ENCODE results near the gene FOXN3. TPM values are rescaled to one million over a fixed set of nuclear protein-coding genes. Genes with fewer than 3 reads are reported as not detected.
A peak's percentile ranks its signal among the peaks of the same experiment; 100 is the strongest.

FOXN3 gene
- total RNA-seq, 1 donor from 2014 or later = 74.7 TPM

DNA sequence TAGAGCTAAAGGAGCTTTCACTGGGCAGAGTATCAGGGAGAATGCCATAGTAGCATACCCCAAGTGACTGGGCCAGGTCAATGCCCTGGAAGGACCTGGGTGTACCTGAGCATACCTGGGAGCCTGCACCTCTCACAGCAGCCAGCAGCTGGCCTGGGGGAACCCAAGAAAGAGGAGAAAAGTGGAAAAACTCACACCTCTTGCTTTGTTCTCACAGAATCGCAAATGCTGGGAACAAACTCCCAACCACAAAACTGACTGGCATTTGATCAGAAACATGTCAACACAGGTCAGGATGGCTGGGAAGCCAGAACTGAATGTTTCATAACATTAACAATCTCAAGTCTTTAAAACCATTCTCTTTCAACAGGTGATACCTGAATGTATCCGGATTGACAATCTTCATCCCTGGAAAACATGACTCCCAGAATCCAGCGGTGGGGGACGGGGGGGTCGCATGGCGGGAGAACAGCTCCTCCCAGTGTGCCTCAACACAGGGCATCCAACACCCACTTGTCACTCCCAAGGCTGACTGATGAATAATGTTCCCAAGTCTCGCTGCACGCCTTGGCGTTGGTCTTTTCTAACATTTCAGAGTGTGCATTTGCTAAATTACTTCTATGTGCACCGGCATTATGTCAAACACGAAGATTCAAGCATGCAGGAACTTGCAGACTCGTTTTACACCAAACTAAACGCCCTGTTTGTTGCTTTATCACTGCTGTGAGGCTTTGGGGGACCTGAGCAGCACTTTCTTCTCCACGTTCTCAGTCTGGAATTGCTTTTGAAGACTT, 7.9 kb downstream of the FOXN3 start:
- peak; percentile 45 for DNase-seq

DNA sequence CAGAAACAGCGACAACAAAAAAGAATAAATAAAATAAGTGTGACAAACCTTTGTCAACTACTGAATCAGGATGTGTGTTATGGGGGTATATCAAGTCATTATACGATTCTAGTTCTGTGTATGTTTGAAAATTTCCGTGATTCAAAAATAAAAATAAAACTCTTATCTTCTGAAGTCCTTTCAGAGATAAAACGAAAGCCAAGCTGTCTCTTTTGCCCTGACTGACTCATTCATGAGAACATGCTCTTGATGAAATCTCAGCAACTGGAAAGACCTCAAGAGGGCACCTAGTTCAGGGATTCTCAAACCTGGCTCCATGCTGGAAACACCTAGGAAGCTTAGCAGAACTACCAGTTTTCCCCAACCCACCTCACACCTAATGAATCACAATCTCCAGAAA, 9.2 kb downstream of the FOXN3 start:
- DNase-seq = no peak

DNA sequence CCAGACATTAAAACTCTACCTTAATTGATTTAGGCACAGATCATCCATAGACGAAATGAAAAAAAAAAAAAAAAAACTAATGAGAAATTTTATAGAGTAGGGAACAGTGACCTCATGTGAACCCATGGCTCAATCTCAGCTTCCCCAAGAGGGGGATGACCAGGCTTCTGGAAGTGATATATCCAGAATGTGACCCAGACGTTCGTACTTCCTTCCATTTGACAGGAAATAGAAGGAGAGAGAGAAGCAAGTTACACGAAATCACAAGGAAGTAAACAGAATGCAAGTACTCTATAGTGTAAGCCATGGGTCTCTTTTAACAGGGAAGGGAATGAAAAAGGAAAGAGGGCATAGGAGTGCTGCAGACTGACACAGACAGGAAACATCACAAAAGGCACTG, 10.1 kb downstream of the FOXN3 start:
- DNase-seq = no peak

DNA sequence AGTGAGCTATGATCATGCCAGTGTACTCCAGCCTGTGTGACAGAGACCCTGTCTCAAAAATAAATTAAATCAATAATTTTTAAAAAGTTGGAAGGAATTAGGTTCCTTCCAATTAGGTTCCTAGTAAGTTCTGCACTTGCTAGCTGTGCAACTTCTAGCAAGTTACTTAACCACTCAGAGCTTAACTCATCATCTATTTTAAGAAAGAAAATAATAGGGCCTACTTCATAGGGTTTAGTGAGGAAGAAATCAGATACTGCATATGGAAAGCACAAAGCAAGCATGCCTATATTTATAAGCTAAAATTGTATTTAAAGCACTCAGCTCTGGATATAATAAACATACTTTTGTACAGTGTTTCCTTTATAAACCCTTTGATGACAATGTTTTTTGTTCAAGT, 10.7 kb downstream of the FOXN3 start:
- no peak for DNase-seq

DNA sequence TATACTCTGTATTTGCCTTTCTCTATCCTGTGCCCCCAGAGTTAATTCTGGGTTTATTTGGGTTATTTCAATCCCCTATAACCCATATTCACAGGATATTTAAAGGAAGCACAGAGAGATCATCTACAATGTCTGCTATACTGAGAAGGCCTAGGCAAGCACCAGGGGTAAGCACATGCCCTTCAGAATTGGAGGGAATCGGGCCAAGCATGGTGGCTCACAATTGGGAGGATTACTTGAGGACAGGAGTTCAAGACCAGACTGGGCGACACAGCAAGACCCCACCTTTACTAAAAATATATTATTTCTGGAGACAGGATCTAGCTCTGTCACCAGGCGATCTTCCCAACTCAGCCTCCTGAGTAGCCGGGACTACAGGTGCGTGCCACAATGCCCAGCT, 11.3 kb downstream of the FOXN3 start:
- no peak for DNase-seq

DNA sequence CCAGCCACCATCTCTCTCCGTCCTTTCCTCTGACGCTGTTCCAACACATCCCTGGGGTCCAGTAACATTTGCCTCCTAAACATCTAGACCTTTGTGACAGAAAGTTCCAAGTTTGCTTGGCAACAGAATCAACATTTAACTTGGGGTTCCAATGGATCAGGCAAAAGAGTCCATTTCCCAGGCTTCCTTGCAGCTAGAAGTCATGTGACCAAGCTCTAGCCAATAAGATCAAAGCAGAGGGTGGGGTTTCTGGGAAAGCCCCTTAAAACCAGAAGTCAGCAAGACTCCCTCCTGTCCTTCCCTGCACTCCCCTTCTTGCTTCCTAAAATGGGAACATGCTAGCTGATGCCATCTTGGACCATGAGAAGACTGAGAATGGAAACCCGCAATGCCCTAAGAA, 14.7 kb downstream of the FOXN3 start:
- no peak for DNase-seq

DNA sequence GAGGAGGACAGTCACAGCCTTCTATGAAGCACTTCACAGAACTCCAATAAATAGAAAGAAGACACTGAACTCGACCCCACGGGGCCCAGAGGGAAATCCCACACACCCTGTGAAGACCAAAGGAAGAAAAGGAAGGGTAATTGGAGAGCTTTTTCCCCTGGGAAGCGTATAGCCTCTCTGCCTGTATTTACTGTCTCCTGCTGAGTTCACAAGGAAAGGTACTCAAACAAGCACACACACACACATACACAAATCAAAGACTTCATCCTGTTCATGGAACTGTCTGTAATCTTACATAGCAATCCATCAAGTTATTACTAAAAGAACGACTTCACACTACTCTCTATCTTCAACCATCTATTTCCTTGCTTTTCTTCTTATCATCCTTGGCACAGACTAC, 15.3 kb downstream of the FOXN3 start:
- DNase-seq = no peak

DNA sequence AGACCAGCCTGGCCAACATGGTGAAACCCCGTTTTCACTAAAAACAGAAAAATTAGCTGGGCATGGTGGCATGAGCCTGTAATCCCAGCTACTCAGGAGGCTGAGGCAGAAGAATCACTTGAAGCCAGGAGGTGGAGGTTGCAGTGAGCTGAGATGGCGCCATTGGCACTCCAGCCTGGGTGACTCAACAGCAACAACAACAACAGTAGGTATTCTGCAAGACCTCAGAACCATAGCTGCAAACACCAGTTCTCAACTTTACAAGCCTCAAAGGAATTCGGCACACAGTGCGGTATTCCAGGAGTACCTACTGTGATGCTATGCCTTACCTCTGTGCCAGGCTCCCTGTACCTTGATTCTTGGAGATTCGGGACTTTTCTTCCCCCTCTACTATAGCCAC, 15.8 kb downstream of the FOXN3 start:
- no peak for DNase-seq

DNA sequence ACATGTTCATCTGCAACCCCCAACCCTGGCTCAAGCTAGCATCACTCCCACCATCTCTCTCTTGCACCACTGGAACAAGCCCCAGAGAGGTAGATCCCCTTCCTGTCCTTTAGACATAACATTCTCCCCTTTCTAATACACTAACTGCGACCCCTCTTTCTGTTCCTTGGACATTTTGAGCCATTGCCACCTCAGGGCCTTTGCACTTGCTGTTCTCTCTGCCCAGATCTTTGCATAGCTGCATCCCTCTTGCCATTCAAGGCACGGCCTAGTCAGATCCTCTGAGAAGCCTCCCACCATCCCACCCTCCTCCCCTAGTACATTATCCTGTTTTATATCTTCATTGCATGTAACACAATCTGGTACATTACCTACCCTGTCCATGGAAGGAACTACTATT, 16.5 kb downstream of the FOXN3 start:
- no peak for DNase-seq

DNA sequence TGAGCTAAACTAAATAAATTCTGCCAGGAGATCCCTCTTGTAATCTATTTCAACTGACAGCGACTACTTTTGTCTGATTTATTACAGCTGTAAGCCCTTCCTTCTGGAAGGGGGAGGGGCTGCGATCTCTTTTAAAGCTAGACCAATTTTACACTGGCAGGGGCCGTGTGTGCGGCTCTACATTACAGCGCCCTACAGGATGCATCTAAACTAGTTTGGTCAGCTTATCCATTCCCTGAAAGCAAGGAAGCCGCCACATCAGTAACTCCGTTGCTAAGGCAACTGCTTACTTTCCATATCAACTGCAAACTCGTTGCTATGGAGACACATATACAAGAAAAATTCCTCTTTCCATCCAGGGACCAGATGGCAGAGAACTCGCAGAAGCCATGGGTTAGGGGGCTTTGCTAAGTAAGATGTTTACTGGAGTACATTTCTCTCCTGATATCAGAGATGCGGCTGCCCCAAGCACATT, 17.4 kb downstream of the FOXN3 start:
- peak; percentile 92 for DNase-seq

DNA sequence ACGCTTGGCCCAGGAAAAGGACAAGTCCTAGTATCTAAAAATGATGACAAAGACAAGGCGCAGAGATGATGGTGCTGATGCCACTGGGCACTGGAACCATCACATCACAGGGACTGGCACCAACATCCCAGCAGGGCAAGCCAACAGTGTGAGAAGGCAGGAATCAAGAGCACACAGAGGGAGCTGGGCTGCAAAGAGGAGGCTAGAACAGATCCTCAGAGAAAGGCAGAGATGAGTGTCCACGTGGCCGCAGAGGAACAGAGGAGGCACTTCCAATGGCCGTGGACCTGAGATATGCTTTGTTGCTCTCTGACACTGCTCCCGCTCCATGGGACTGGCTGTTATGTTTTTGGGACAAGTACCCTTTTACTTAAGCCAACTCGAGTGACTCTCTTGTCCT, 17.9 kb downstream of the FOXN3 start:
- DNase-seq = no peak

DNA sequence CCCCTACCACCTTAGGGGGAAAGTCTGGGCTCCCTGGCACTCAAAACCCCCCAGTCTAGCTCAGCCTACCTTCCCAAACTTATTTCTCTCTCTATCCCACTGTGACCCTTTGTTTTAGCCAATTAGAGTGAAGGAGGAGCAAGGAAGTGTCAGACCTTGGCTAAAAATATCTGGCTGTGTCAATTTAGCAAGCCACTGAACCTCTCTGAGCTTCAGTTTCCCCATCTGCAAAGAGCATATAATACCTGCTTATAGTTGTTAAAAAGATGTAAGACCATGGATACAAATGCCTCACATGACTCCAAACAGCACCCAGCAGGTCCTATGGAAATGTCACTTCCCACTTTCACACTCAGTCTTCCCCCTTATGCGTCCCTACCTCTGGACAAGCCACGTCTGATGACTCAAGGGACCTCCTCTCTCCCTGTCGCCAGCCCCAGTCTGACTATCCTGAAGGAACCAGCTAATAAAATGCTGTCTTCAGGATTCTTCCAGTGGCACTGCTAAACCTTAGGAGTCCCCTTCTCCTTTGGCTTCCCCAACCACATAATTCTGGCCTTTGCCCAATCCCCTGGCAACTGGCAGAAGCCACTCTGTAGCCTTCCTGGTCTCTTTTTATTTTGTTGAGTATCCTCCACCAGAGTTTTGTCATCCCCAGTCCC, 19.3 kb downstream of the FOXN3 start:
- DNase-seq = no peak

DNA sequence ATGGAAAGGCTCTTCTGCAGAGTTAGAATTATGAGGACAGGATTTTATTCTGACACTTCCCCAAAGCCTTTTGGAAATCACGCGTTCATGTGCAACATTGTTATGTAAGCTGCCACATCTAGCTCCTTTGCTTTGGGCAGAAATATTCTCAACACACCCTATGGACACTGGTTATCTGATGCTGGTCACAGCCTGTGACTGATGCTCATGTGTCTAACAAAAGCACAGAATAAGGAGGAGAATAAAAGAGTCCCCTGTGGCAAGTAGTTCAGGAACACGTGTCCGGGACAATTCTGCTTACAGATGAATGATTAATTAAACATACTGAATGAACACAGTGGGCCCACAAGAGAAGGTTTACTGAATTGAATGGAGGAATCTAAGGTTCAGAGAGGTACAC, 22.1 kb downstream of the FOXN3 start:
- no peak for DNase-seq

DNA sequence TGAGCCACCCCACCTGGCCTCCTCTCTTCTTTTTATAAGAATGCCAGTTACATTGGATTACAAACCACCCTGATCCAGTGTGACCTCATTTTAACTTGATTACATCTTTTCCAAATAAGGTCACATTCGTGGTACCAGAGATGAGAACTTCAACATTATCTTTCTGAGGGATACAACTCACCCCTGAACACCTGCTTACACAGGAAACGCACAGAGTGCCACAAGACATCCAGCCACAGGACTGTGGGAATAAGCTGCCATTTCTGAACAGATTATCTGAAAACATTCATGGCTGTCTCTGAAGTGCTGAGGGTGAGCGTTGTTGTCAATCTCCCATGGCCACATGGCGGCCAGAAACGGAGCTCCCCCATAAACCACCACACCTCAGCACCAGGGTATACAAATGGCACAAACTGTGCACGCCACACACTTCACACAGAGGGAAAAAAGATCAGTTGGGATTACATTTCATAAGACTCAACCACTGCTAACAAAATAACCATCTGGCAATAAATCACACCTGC, 23.7 kb downstream of the FOXN3 start:
- no peak for DNase-seq

DNA sequence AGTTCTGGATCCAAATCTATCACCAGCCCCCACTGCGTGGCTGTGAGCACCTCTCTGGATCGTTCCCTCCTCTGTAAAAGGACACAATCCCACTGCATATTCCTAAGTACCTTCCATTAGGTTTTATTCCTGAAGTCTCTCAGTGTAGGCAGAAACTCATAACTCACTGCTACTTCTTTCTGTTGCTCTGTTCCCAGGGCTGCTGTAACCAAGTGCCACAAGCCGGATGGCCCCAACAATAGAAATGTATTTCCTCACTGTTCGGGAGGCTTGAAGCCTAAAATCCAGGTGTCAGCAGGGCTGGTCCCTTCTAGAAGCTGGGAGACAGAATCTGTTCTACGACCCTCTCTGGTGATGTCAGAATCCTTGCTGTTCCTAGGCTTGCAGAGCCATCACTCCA, 24.9 kb downstream of the FOXN3 start:
- DNase-seq = no peak

DNA sequence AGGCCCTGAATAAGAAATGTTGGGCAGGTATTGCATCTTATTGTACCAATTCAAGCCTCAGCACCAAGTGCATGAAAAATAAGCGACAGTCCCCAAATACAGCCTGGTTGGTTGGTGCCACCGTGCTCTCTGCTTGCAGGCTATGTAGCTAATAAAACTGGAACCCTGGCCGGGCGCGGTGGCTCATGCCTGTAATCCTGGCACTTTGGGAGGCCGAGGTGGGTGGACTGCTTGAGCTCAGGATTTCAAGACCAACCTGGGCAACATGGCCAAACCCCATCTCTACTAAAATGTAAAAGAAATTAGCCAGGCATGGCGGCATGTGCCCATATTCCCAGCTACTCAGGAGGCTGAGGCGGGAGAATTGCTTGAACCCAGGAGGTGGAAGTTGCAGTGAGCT, 25.5 kb downstream of the FOXN3 start:
- DNase-seq = no peak

DNA sequence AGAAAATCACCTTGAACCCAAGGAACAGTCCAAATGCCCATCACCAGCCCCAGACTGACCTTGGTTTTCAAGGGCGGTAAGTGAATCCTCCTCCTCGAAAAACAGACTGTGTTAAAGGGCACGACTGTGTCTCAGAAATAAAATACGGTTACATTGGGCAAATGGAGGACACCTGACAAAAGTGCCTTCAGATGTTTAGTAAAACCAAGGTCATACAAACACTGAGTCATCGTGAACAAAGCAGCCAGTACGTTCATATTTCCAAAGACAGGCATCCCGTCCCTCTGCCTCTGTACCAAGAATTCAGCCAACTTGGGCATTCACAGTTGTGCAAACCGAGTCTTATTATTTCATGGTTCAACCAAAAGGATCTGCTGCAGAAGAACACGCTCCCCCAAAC, 25.9 kb downstream of the FOXN3 start:
- no peak for DNase-seq

DNA sequence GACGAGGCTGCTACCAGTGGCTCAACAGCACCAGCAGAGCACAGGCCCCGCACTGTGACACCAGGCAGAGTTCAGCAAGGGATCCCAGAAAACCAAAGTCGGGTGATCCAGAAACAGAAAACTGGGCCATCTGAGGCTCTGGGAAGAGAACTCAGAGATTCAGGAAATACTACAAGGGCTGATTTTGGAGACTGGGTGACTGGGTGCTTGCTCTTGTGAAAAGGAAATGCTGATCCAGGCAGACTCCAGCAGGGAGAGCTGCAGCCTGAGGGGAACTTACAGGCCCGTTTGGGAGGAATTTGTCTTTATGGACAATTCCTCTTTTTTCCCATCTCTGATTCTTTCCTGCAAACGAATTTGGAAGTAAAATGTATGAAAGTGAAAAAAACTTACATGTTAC, 28.2 kb downstream of the FOXN3 start:
- DNase-seq = no peak

DNA sequence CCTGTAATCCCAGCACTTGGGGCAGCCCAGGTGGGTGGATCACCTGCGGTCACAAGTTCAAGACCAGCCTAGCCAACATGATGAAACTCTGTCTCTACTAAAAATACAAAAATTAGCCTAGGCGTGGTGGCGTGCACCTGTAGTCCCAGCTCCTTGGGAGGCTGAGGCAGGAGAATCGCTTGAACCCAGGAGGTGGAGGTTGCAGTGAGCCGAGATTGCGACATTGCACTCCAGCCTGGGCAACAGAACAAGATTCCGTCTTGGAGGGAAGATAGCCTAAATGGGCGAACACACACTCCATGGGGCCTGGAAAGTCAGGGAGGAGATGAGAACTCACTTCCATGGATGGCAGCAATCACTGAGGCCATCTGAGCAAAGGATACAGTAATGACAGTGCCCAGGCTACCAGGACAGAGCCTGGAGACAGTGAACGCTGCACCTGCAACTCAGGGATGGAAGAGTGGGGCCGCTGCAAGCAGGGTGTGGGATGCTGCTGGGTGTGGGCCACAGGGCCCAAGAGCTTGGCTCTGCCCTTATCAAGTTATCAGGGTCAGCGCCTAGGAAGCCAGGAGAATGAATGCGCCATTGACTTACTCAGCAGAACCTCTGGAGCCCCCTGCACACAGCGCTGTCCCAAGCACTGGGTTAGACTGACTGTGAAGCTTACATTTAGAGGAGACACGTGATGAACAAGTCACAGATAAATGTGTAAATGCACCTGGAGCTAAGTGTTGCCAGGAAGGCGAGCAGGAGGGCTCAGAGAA, 28.9 kb downstream of the FOXN3 start:
- DNase-seq = no peak

DNA sequence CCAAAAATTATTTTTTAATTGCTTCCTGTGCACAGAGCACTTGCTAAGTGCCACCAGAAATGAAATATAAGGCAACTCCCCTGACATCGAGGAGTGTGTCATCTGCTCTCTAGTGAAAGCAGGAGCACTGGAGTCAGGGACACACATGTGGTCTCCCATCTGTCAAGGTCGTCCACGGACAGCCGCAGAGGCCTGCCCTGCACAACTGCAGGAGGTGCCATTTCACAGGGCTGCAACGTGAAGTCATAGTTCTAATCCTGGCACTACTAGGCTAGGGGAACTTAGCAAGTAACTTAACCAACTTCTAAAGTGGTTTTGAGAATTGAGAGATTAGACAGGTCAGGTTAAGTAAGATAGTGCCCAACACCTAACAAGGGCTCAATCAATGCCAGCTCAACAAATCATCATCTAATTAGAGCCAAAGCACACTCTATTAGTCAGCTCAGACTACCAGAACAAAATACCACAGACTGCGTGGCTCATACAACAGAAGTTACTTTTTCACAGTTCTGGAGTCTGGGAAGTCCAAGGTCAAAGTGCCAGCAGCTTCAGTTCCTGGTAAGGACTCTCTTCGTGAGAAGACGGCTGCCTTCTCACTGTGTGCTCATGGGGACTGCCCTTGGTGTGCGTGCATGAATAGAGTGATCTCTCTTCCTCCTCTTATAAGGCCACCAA, 30.7 kb downstream of the FOXN3 start:
- DNase-seq = peak; percentile 68

DNA sequence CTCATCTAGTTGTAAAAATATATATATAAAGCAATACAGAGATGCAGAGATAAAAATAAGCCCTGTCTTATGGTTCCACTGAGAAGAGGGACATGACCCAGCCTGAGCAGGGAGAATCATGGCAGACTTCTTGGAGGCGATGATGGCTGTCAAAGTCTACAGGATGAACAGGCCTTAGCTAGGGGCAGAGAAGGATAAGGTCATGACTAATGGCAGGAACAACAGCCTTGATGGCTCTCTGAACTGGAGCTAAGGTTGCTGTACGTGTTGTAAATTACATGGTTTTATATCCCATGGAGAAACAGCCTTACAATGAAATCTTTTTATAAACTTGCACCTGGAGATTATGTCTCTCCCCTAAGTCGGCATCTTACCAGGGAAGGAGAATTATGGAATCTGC, 32.4 kb downstream of the FOXN3 start:
- no peak for DNase-seq

DNA sequence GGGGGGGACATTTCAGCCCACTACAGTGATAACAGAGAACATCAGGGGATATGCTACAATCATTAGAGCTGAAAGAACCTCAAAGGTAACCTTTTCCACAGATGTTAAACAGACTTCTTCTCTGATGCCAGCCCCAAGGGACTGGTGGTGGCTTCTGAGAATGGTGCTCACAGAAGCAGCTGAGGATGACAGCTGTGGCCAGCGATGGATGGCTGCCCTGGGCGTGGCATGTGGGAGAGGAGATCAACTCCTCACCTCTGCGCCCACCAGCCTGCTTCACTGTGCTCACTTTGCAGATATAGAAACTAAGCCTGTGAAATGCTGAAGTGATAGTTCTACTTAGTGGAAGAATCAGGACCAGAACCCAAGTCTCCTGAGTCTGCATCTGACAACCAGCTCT, 33.0 kb downstream of the FOXN3 start:
- DNase-seq = peak; percentile 74

Data from tongue (tissue), 2 donors.